ENCODE measurements around the gene TCTN2. TPM values are rescaled to one million over a fixed set of nuclear protein-coding genes. Genes with fewer than 3 reads are reported as not detected.

TCTN2 gene
- polyA plus RNA-seq (2012; ENCODE audit: insufficient read depth, insufficient read length, low read depth): 3.0 TPM

- no peaks in the 10 kb centered on the region for H3K27me3 ChIP-seq
- H3K4me3 ChIP-seq (ENCODE audit: low read depth, low read length): peak within 1 kb of the TSS; percentile 87
Measured at GRCh38 chr12:123670882-123671728, at the start of gene TCTN2. TCTN2 (plus strand) TSS chr12:123671113; CDS start chr12:123671241, 128 bp downstream.

DNA sequence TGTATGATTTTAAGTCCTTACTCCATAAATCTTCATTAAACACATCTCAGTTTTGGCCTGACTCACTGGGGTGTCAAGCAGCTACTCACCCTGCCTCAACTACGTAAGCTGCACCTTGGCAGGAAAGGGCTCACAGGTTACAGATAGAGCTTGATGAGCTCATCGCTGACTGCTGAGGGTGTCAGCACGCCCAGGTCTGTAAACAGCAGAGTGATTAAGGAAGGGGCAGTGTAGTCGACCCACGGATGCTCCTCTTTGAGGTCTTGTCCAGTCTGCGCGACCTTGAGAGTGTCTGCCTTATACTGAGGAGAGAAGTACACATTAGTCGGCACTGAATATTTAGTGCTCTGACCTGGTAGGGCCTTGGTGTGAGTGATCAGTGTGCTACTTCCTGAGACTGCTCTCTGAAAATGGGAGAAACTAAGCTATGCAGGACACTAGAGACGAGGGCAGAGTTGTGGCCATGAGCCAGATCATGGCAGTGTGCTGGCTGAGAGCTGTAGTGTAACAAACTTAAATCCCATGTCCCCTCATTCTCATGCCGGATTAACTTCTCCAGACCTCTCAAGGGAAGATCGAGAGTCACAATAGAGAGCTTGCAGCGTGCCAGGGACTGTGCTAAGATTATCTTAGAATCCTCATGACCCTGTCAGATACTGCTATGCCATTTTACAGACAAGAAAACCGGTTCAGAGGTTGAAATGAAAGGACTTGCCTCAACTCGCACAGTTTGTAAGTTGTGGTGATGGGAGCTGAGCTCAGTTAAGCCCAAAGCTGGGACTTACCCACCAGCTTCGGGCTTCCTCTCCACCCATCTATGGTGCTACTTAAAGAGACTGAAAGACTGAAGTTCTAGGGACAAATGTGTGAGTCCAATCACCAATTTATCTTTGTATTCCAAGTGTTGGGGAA lies 49.0 kb upstream of the TCTN2 start:
- no peaks in the 10 kb centered on the region for H3K27me3 ChIP-seq
- H3K36me3 ChIP-seq: peaks cover 88% of the 10 kb centered on the region
- DNase-seq: no peak
- no peaks in the 10 kb centered on the region for H3K4me1 ChIP-seq
- H3K4me3 ChIP-seq (ENCODE audit: low read depth, low read length): no peak overlapping the region
- no peak for TF ChIP-seq CTCF (IDR thresholded peaks at IDR 0.05; ENCODE audit: low read depth, low read length)
- no peaks in the 10 kb centered on the region for H3K9me3 ChIP-seq

More at GRCh38 chr12:123670882-123671728, at the start of gene TCTN2:
- no peaks in the 10 kb centered on the region; the same call in 1 of the 2 replicates for H3K36me3 ChIP-seq
- TF ChIP-seq CTCF (IDR thresholded peaks at IDR 0.05; ENCODE audit: low read depth, low read length): no peak
- no peaks in the 10 kb centered on the region for H3K9me3 ChIP-seq
- no peaks in the 10 kb centered on the region for H3K4me1 ChIP-seq
- peak; percentile 97 for DNase-seq

DNA sequence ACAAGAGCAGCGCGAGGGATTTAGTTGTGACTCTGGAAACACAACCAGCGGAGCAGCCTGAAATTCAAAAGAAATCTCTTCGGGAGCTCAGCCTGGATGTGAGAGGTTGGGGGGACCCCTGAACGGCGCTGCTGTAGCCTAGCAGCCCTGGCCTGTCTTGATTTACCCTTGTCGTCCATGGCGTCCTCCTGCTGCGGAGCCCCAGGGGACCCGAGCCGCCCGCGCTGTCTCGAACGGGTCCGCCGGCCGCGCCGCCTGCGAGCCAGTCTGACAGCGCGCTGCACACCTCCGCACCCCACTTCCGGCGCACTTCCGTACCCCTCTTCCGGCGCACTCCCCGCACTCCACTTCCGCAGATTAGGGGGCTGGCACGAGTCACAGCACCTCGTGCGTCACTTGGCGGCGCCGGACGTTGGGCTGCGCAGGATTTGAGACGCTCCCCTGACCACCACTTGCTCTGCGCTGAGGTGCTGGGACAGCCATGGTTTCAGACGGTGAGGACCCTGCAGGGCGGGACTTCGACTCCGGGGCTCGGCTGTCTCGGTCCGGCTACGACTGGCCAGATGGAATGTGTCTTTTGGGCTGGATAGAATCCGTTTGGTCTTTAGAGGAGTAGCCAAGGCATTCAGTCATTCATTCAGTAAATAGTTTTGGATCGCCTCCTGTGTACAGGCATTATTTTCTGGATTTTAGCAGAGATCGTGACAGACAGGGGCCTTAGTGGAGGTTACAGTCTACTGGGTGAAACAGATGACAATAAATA lies 37.4 kb upstream of the TCTN2 start, which contains the start of the genes EIF2B1 and GTF2H3:
Gene EIF2B1 (minus strand): TSS at position 308 of the 763 bp plus-strand sequence. CDS start 129 bp downstream, at position 179.
Gene GTF2H3 (plus strand): TSS at position 451 of the 763 bp plus-strand sequence. CDS start 31 bp downstream, at position 482.
- Histone ChIP-seq H3K36me3 (peaks cover 33% of the 10 kb centered on the region), H3K4me1 (no peaks in the 10 kb centered on the region), H3K4me3 (ENCODE audit: low read depth, low read length) (peak within 1 kb of the TSS; percentile 100), H3K27me3 (no peaks in the 10 kb centered on the region), H3K9me3 (no peaks in the 10 kb centered on the region)
- no peak for TF ChIP-seq CTCF (IDR thresholded peaks at IDR 0.05; ENCODE audit: low read depth, low read length)
- peak; percentile 97 for DNase-seq

DNA sequence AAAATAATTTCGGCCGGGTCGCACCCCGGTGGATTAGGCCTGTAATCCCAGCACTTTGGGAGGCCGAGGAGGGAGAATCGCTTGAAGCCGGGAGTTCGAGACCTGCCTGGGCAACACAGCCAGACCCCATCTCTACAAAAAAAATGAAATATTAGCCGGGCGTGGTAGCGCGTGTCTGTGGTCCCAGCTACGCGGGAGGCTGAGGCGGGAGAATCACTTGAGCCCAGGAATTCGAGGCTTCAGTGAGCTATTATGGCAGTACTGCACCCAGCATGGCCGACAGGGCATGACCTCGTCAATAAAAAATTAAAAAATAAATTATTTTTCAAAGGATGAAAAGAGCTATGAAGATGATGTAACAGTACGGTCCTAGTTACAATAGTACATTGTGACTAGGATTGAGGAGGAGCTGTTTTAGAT lies 36.8 kb upstream of the TCTN2 start:
- Histone ChIP-seq H3K4me3 (ENCODE audit: low read depth, low read length) (peak overlapping the region; percentile 100), H3K4me1 (no peaks in the 10 kb centered on the region)
- no peak for TF ChIP-seq CTCF (IDR thresholded peaks at IDR 0.05; ENCODE audit: low read depth, low read length)

DNA sequence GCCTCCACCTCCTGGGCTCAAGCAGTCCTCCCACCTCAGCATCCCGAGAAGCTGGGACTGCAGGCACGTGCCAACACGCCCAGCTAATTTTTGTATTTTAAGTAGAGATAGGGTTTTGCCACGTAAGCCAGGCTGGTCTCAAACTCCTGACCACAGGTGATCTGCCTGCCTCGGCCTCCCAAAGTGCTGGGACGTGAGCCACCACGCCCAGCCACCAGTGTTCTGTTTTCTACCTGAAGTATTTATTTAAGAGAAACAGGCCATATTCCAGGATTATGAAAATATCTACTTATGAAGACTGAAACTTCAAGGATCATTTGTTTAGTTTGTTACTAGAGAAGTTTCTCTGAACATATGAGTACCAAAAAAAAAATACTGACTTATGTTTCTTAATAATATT lies 27.0 kb upstream of the TCTN2 start:
- Histone ChIP-seq H3K4me1 (no peaks in the 10 kb centered on the region), H3K36me3 (peaks cover 41% of the 10 kb centered on the region)
- DNase-seq: no peak

More for the DNA sequence above, 36.8 kb upstream of the TCTN2 start:
- Histone ChIP-seq H3K36me3 (peaks cover 27% of the 10 kb centered on the region), H3K27me3 (no peaks in the 10 kb centered on the region), H3K9me3 (no peaks in the 10 kb centered on the region)
- DNase-seq: no peak

More for the DNA sequence above, 27.0 kb upstream of the TCTN2 start:
- no peaks in the 10 kb centered on the region for H3K9me3 ChIP-seq
- H3K27me3 ChIP-seq: no peaks in the 10 kb centered on the region
- no peak for TF ChIP-seq CTCF (IDR thresholded peaks at IDR 0.05; ENCODE audit: low read depth, low read length)
- no peak overlapping the region for H3K4me3 ChIP-seq (ENCODE audit: low read depth, low read length)

Data from BE2C (cell line).